Measurements from ENCODE around the gene ZNF100. TPM values are rescaled to one million over a fixed set of nuclear protein-coding genes. Genes with fewer than 3 reads are reported as not detected.
A peak's percentile ranks its signal among the peaks of the same experiment; 100 is the strongest.

The ZNF100 gene
- total and polyA plus RNA-seq, 8 donors, result 1.1 to 17.4 (median 8.3) TPM

GRCh38 chr19:21704320-21704719, 63.1 kb downstream of the ZNF100 start:
- no peaks in the 10 kb centered on the region for H3K27me3 ChIP-seq
- intact Hi-C loops (cut with DNase I; ENCODE audit: low total_unique reads), result no loop called here
- H3K4me1 ChIP-seq, result no peaks in the 10 kb centered on the region
- no peak for DNase-seq
- WGBS, 5 donors, result 30 to 58% (median 47%) methylated on average over 3 of the region's 3 CpGs
- H3K9me3 ChIP-seq, result peaks cover 0 to 13% (median 6%) of the 10 kb centered on the region in 4 donors
- H3K27ac ChIP-seq, result no peak overlapping the region
- TF ChIP-seq POLR2A (IDR thresholded peaks at IDR 0.05), result no peak
- no peak for TF ChIP-seq CTCF (IDR thresholded peaks at IDR 0.05)
- TF ChIP-seq POLR2AphosphoS5 (IDR thresholded peaks at IDR 0.05), result no peak
- no peak for TF ChIP-seq EP300 (IDR thresholded peaks at IDR 0.05)
- H3K36me3 ChIP-seq, result no peaks in the 10 kb centered on the region
- H3K4me3 ChIP-seq, result no peak overlapping the region

- 44 to 69% (median 53%) methylated on average over 3 of the region's 3 CpGs for WGBS, 5 donors
- TF ChIP-seq CTCF (IDR thresholded peaks at IDR 0.05) (no peak), POLR2A (IDR thresholded peaks at IDR 0.05) (no peak)
These were observed 68.2 kb downstream of the ZNF100 start for GRCh38 chr19:21699197-21699596.

GRCh38 chr19:21698215-21698614, 69.2 kb downstream of the ZNF100 start:
- peak in 1 of 2 donors; percentile 70 for DNase-seq
- TF ChIP-seq POLR2A (IDR thresholded peaks at IDR 0.05) (no peak), CTCF (IDR thresholded peaks at IDR 0.05) (peak in 5 of 7 experiments; percentile 6 to 63 (median 37))
- WGBS, 5 donors, result 23 to 32% (median 26%) methylated on average over 4 of the region's 4 CpGs
- no peaks in the 10 kb centered on the region for H3K9me3 ChIP-seq
- H3K36me3 ChIP-seq, result no peaks in the 10 kb centered on the region
- H3K27me3 ChIP-seq, result no peaks in the 10 kb centered on the region
- intact Hi-C loops (cut with DNase I; ENCODE audit: low total_unique reads), result no loop called here
- H3K4me1 ChIP-seq, result no peaks in the 10 kb centered on the region
- no peak overlapping the region for H3K4me3 ChIP-seq
- H3K27ac ChIP-seq, result no peak overlapping the region

More at GRCh38 chr19:21699197-21699596, 68.2 kb downstream of the ZNF100 start:
- Histone ChIP-seq H3K27ac (no peak overlapping the region), H3K4me1 (no peaks in the 10 kb centered on the region), H3K27me3 (no peaks in the 10 kb centered on the region), H3K36me3 (no peaks in the 10 kb centered on the region), H3K9me3 (no peaks in the 10 kb centered on the region), H3K4me3 (no peak overlapping the region)
- DNase-seq, result no peak
- intact Hi-C loops (cut with DNase I; ENCODE audit: low total_unique reads), result no loop called here

GRCh38 chr19:21697698-21698097, 69.7 kb downstream of the ZNF100 start:
- DNase-seq, result peak in 1 of 2 donors; percentile 13
- Histone ChIP-seq H3K4me1 (no peaks in the 10 kb centered on the region), H3K27ac (no peak overlapping the region), H3K4me3 (no peak overlapping the region), H3K27me3 (no peaks in the 10 kb centered on the region), H3K36me3 (no peaks in the 10 kb centered on the region), H3K9me3 (no peaks in the 10 kb centered on the region)
- intact Hi-C loops (cut with DNase I; ENCODE audit: low total_unique reads), result no loop called here
- TF ChIP-seq POLR2AphosphoS5 (IDR thresholded peaks at IDR 0.05), result no peak
- TF ChIP-seq CTCF (IDR thresholded peaks at IDR 0.05), result no peak
- TF ChIP-seq POLR2A (IDR thresholded peaks at IDR 0.05), result no peak
- TF ChIP-seq EP300 (IDR thresholded peaks at IDR 0.05), result no peak
- 11 to 40% (median 19%) methylated on average over 3 of the region's 3 CpGs for WGBS, 5 donors

Measured in stomach (tissue), 9 donors.